ENCODE measurements around the gene BBS10.
"Not testable (repeated sequence)": the region's sequence is repeated elsewhere in the genome, so short reads cannot be mapped to it uniquely, and the experiment has no call there.

The BBS10 gene

DNA sequence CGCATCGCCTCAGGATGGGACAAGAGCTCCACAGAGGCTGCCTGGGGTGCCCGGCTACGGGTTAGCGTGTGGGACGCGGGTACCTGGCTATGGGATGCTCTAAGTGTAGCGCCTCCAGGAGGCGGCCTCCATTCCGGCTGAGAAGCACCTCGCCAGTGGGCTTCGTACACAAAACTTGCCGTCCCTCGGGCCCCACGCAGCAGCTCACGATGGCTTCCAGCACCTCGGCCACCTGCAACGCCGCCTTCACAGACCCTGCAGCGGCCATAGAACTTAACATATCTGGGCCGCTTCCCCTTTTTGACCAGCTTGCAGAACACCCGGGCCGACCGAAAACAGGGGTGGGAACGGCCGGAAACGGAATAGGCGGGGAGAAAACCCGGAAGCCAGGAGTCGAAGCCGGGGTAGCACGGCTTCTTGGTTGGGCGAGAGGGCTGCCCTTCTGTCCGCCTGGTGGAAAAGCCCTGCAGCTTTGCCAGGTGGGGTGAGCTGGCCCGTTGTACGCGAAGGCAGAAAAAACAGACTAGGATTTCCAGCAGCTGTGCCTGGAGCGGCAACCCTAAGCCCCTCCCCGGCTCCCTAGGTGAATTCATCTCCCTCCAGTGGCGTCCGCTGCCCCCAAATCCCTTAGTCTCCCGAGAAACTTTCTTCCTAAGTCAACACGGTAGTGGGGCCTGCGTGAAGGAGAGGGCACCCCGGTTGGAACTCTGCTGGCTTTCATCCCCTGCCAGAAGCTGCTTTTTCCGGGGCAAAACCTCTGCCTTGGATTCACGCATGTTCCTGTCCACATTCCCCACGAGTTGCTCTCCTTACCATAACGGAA is at the start of gene BBS10:
BBS10 (minus strand) TSS at position 337 of the 823 bp plus-strand sequence; CDS start at position 280, 57 bp downstream.
- Histone ChIP-seq H3K4me1 (ENCODE audit: control insufficient read depth in 2 of 2, insufficient read depth in 2 of 2, low read length in 2 of 2) (peaks cover 5 to 8% of the 10 kb centered on the region in 2 donors), H3K9ac (ENCODE audit: low read depth in 1 of 2, low read length in 2 of 2) (peak within 1 kb of the TSS; percentile 70), H3K36me3 (ENCODE audit: control insufficient read depth in 2 of 2, insufficient read depth in 2 of 2, low read length in 2 of 2) (no peaks in the 10 kb centered on the region), H3K9me3 (ENCODE audit: control insufficient read depth in 2 of 2, low read length in 2 of 2) (no peaks in the 10 kb centered on the region), H3K27me3 (ENCODE audit: control insufficient read depth in 2 of 2, insufficient read depth in 2 of 2, low read length in 2 of 2) (no peaks in the 10 kb centered on the region), H3K27ac (ENCODE audit: low read depth in 2 of 2, low read length in 2 of 2) (peak within 1 kb of the TSS; percentile 67 to 81), H3K4me3 (ENCODE audit: low read length in 2 of 2) (peak within 1 kb of the TSS; percentile 86 to 94)

DNA sequence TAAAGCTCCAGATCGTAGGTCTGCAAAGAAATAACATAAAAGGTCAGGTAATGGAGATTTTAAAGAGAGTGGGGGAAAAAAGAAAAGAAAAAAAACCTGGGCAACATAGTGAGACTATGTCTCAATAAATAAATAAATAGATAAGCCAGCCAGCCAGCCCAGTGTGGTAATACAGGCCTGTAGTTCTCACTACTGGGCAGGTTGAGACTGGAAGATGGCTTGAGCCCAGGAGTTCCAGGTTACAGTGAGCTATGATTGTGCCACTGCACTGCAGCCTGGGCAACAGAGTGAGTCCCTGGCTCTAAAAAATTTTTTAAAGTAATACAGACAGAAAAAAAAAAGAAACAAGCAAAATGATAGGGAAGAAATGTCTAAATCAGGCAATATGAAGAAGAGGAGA is 43.2 kb upstream of the BBS10 start:
- Histone ChIP-seq H3K4me1 (ENCODE audit: control insufficient read depth in 2 of 2, insufficient read depth in 2 of 2, low read length in 2 of 2) (no peaks in the 10 kb centered on the region), H3K27me3 (ENCODE audit: control insufficient read depth in 2 of 2, insufficient read depth in 2 of 2, low read length in 2 of 2) (no peaks in the 10 kb centered on the region), H3K9me3 (ENCODE audit: control insufficient read depth in 2 of 2, low read length in 2 of 2) (no peaks in the 10 kb centered on the region), H3K36me3 (ENCODE audit: control insufficient read depth in 2 of 2, insufficient read depth in 2 of 2, low read length in 2 of 2) (peaks cover 9 to 10% of the 10 kb centered on the region in 2 donors), H3K27ac (ENCODE audit: low read depth in 2 of 2, low read length in 2 of 2) (no peak overlapping the region), H3K4me3 (ENCODE audit: low read length in 2 of 2) (no peak overlapping the region), H3K9ac (ENCODE audit: low read depth in 1 of 2, low read length in 2 of 2) (no peak overlapping the region)

DNA sequence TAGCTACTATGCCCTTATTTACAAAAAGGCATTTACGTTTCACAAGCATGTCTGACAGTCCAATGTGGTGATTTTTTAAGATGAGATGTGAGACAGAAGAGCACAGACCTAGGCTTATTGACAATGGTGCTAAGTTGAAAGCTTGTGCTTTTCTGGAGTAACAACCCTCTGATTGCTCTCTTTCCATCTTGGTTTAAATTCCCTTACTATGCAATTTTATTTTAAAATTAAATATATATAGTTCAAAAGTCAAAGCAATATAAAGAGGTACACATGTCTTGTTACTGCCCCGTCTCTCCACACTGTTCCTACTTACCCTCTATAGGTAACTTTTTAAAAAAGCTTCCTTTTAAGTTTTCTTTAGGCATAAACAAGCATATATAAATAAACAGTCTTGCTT is 39.4 kb upstream of the BBS10 start:
- Histone ChIP-seq H3K9me3 (ENCODE audit: control insufficient read depth in 2 of 2, low read length in 2 of 2) (no peaks in the 10 kb centered on the region), H3K27ac (ENCODE audit: low read depth in 2 of 2, low read length in 2 of 2) (no peak overlapping the region), H3K4me3 (ENCODE audit: low read length in 2 of 2) (no peak overlapping the region), H3K4me1 (ENCODE audit: control insufficient read depth in 2 of 2, insufficient read depth in 2 of 2, low read length in 2 of 2) (no peaks in the 10 kb centered on the region), H3K27me3 (ENCODE audit: control insufficient read depth in 2 of 2, insufficient read depth in 2 of 2, low read length in 2 of 2) (no peaks in the 10 kb centered on the region), H3K9ac (ENCODE audit: low read depth in 1 of 2, low read length in 2 of 2) (no peak overlapping the region), H3K36me3 (ENCODE audit: control insufficient read depth in 2 of 2, insufficient read depth in 2 of 2, low read length in 2 of 2) (peaks cover 9 to 10% of the 10 kb centered on the region in 2 donors)

DNA sequence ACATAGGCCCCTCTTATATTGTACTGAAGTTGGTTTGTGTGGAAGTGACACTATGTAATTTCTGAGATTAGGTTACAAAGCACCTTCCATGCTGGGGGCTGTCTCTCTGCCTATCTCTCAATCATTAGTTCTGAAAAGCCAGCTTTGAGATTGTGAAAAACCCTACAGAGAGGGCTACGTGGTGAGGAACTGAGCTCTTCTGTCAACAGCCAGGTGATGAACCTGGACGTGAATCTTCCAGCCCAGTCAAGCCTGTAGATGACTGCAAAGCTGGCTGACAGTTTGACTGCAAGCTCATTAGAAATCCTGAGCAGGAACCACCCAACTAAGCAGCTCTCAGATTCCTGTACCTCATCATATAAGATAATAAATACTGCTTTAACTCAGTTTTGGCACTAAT is 36.3 kb upstream of the BBS10 start:
- H3K27me3 ChIP-seq (ENCODE audit: control insufficient read depth in 2 of 2, insufficient read depth in 2 of 2, low read length in 2 of 2) = no peaks in the 10 kb centered on the region
- H3K27ac ChIP-seq (ENCODE audit: low read depth in 2 of 2, low read length in 2 of 2) = no peak overlapping the region
- no peak overlapping the region for H3K9ac ChIP-seq (ENCODE audit: low read depth in 1 of 2, low read length in 2 of 2)
- no peak overlapping the region for H3K4me3 ChIP-seq (ENCODE audit: low read length in 2 of 2)
- H3K9me3 ChIP-seq (ENCODE audit: control insufficient read depth in 2 of 2, low read length in 2 of 2) = no peaks in the 10 kb centered on the region
- H3K36me3 ChIP-seq (ENCODE audit: control insufficient read depth in 2 of 2, insufficient read depth in 2 of 2, low read length in 2 of 2) = peaks cover 3 to 5% of the 10 kb centered on the region in 2 donors
- no peaks in the 10 kb centered on the region for H3K4me1 ChIP-seq (ENCODE audit: control insufficient read depth in 2 of 2, insufficient read depth in 2 of 2, low read length in 2 of 2)

DNA sequence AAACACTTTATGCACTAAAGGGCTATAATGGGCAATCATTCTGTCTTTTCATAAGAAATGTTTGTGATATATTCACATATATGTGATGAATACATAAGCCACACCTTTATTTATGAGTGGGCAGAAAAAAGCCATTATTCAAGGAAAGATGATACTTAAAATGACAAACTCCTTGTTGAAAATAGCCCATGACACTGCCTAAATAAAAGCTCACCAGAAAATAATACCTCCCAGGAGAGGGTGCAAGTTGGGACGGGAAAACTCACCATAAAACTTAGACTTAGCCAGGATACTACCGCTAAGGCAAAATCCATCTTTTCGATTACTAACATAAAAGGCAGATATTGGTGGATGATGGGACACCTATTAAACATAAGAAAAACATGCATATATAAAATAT is 35.8 kb upstream of the BBS10 start:
- no peaks in the 10 kb centered on the region for H3K9me3 ChIP-seq (ENCODE audit: control insufficient read depth in 2 of 2, low read length in 2 of 2)
- peaks cover 0 to 3% of the 10 kb centered on the region in 2 donors for H3K36me3 ChIP-seq (ENCODE audit: control insufficient read depth in 2 of 2, insufficient read depth in 2 of 2, low read length in 2 of 2)
- H3K27me3 ChIP-seq (ENCODE audit: control insufficient read depth in 2 of 2, insufficient read depth in 2 of 2, low read length in 2 of 2) = no peaks in the 10 kb centered on the region
- no peak overlapping the region for H3K4me3 ChIP-seq (ENCODE audit: low read length in 2 of 2)
- H3K9ac ChIP-seq (ENCODE audit: low read depth in 1 of 2, low read length in 2 of 2) = no peak overlapping the region
- H3K4me1 ChIP-seq (ENCODE audit: control insufficient read depth in 2 of 2, insufficient read depth in 2 of 2, low read length in 2 of 2) = no peaks in the 10 kb centered on the region
- H3K27ac ChIP-seq (ENCODE audit: low read depth in 2 of 2, low read length in 2 of 2) = no peak overlapping the region

DNA sequence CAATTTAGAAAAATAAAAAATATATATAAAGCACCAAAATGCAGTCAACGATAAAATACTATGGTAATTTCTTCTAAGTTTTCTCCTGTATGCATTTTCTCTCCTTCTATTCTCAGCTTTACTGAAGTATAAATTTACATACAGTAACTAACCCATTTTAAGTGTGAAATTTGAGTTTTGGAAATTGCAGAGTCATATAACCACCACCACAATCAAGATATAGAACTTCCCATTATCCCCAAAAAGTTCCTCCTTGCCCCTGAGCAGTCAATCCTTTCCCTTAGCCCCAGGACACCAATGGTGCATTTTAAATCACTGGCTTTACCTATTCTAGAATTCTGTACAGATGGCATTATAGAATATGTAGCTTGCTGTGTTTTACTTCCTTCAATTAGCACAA is 31.0 kb upstream of the BBS10 start:
- Histone ChIP-seq H3K4me3 (ENCODE audit: low read length in 2 of 2) (no peak overlapping the region), H3K9ac (ENCODE audit: low read depth in 1 of 2, low read length in 2 of 2) (no peak overlapping the region), H3K36me3 (ENCODE audit: control insufficient read depth in 2 of 2, insufficient read depth in 2 of 2, low read length in 2 of 2) (peaks cover 0 to 9% of the 10 kb centered on the region in 2 donors), H3K4me1 (ENCODE audit: control insufficient read depth in 2 of 2, insufficient read depth in 2 of 2, low read length in 2 of 2) (no peaks in the 10 kb centered on the region), H3K27me3 (ENCODE audit: control insufficient read depth in 2 of 2, insufficient read depth in 2 of 2, low read length in 2 of 2) (no peaks in the 10 kb centered on the region), H3K9me3 (ENCODE audit: control insufficient read depth in 2 of 2, low read length in 2 of 2) (no peaks in the 10 kb centered on the region), H3K27ac (ENCODE audit: low read depth in 2 of 2, low read length in 2 of 2) (no peak overlapping the region)

DNA sequence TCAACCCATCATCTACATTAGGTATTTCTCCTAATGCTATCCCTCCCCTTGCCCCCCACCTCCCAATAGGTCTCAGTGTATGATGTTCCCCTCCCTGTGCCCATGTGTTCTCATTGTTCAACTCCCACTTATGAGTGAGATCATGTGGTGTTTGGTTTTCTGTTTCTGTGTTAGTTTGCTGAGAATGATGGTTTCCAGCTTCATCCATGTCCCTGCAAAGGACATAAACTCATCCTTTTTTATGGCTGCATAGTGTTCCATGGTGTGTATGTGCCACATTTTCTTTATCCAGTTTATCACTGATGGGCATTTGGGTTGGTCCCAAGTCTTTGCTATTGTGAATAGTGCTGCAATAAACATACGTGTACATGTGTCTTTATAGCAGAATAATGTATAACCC is 28.7 kb upstream of the BBS10 start:
- H3K9me3 ChIP-seq (ENCODE audit: control insufficient read depth in 2 of 2, low read length in 2 of 2); H3K27me3 ChIP-seq (ENCODE audit: control insufficient read depth in 2 of 2, insufficient read depth in 2 of 2, low read length in 2 of 2); H3K4me1 ChIP-seq (ENCODE audit: control insufficient read depth in 2 of 2, insufficient read depth in 2 of 2, low read length in 2 of 2); H3K9ac ChIP-seq (ENCODE audit: low read depth in 1 of 2, low read length in 2 of 2); H3K4me3 ChIP-seq (ENCODE audit: low read length in 2 of 2); H3K27ac ChIP-seq (ENCODE audit: low read depth in 2 of 2, low read length in 2 of 2): not testable (repeated sequence)
- peaks cover 0 to 13% of the 10 kb centered on the region in 2 donors for H3K36me3 ChIP-seq (ENCODE audit: control insufficient read depth in 2 of 2, insufficient read depth in 2 of 2, low read length in 2 of 2)

DNA sequence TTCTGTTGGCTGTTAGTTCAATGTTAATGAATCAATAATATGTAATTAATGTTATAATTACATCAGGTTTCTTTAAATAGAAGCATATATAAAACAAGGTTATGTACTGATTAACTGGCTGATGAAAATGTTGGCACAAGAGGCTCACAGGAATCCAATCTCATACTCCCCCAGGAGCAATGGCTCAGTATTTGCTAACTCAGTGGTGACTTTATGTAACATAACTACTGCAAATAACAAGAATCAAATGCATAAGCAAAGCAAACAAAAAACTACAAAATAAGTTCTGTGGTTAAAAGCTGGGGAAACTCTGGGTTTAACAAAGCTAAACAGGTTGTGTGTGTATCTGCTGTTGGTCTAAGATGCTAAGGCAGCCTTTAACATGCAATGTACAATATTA is 27.7 kb upstream of the BBS10 start:
- H3K27ac ChIP-seq (ENCODE audit: low read depth in 2 of 2, low read length in 2 of 2) = no peak overlapping the region
- no peaks in the 10 kb centered on the region for H3K27me3 ChIP-seq (ENCODE audit: control insufficient read depth in 2 of 2, insufficient read depth in 2 of 2, low read length in 2 of 2)
- no peak overlapping the region for H3K4me3 ChIP-seq (ENCODE audit: low read length in 2 of 2)
- H3K9me3 ChIP-seq (ENCODE audit: control insufficient read depth in 2 of 2, low read length in 2 of 2) = no peaks in the 10 kb centered on the region
- peaks cover 0 to 13% of the 10 kb centered on the region in 2 donors for H3K36me3 ChIP-seq (ENCODE audit: control insufficient read depth in 2 of 2, insufficient read depth in 2 of 2, low read length in 2 of 2)
- H3K9ac ChIP-seq (ENCODE audit: low read depth in 1 of 2, low read length in 2 of 2) = no peak overlapping the region
- no peaks in the 10 kb centered on the region for H3K4me1 ChIP-seq (ENCODE audit: control insufficient read depth in 2 of 2, insufficient read depth in 2 of 2, low read length in 2 of 2)

DNA sequence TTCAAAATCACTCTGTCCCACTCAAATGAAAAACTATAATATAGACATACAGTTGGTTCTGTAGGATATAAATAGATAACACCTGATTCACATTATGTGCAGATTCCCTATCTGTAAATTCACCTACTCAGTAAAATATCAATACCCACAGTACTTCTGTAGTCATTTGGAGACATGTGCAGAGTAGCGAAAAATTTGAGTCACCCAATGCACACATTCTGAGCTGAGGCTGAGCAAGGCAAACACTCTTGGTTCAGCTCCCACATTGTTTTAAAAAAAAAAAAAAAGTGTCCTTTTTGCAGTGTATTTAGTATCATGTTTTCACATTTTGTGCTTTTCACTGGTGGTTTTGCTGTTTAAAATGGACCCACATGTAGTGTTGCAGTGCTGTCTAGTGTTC is 27.3 kb upstream of the BBS10 start:
- peaks cover 2 to 13% of the 10 kb centered on the region in 2 donors for H3K36me3 ChIP-seq (ENCODE audit: control insufficient read depth in 2 of 2, insufficient read depth in 2 of 2, low read length in 2 of 2)

DNA sequence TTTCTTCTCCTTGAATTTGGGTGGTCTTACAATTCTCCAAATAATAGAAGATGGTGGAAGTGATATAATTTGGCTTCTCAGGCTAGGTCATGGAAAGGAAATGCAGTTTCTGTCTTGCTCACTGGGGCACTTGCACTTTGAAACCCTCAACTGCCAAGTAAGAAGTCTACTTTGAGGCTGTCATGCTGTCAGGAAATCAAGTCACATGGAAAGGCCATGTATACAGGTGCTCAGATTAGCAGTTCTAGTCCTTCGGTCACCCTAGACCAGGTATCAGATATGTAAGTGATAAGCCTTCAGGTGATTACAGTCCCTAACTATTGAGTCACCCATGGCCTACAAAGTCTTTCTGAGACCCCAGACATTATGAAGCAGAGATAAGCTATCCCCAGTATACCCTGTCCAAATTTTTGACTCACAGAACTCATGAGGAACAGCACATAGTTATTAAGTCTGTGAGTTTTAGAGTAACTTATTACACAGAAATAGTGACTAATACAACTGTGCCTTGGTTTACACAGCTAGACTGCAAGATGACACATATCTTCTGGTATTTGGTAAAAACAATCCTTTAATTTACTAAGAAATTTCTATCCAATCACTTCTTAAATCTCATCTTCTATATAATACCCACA is 26.3 kb upstream of the BBS10 start:
- Histone ChIP-seq H3K9me3 (ENCODE audit: control insufficient read depth in 2 of 2, low read length in 2 of 2) (no peaks in the 10 kb centered on the region), H3K27me3 (ENCODE audit: control insufficient read depth in 2 of 2, insufficient read depth in 2 of 2, low read length in 2 of 2) (no peaks in the 10 kb centered on the region), H3K36me3 (ENCODE audit: control insufficient read depth in 2 of 2, insufficient read depth in 2 of 2, low read length in 2 of 2) (peaks cover 7 to 13% of the 10 kb centered on the region in 2 donors), H3K9ac (ENCODE audit: low read depth in 1 of 2, low read length in 2 of 2) (no peak overlapping the region), H3K4me3 (ENCODE audit: low read length in 2 of 2) (no peak overlapping the region), H3K27ac (ENCODE audit: low read depth in 2 of 2, low read length in 2 of 2) (no peak overlapping the region), H3K4me1 (ENCODE audit: control insufficient read depth in 2 of 2, insufficient read depth in 2 of 2, low read length in 2 of 2) (no peaks in the 10 kb centered on the region)

More for the DNA sequence above, 27.3 kb upstream of the BBS10 start:
- Histone ChIP-seq H3K27me3 (ENCODE audit: control insufficient read depth in 2 of 2, insufficient read depth in 2 of 2, low read length in 2 of 2) (no peaks in the 10 kb centered on the region), H3K9ac (ENCODE audit: low read depth in 1 of 2, low read length in 2 of 2) (no peak overlapping the region), H3K4me1 (ENCODE audit: control insufficient read depth in 2 of 2, insufficient read depth in 2 of 2, low read length in 2 of 2) (no peaks in the 10 kb centered on the region), H3K9me3 (ENCODE audit: control insufficient read depth in 2 of 2, low read length in 2 of 2) (no peaks in the 10 kb centered on the region), H3K27ac (ENCODE audit: low read depth in 2 of 2, low read length in 2 of 2) (no peak overlapping the region), H3K4me3 (ENCODE audit: low read length in 2 of 2) (no peak overlapping the region)
